Measurements from ENCODE around the gene RAB40C. TPM values are rescaled to one million over a fixed set of nuclear protein-coding genes. Genes with fewer than 3 reads are reported as not detected.

The RAB40C gene
- total and polyA plus RNA-seq, 9 of the 15 experiments (the other 6 are each of a cell fraction or from before 2014, with no cell fraction given), result 0.17 to 23.4 (median 8.7) TPM

DNA sequence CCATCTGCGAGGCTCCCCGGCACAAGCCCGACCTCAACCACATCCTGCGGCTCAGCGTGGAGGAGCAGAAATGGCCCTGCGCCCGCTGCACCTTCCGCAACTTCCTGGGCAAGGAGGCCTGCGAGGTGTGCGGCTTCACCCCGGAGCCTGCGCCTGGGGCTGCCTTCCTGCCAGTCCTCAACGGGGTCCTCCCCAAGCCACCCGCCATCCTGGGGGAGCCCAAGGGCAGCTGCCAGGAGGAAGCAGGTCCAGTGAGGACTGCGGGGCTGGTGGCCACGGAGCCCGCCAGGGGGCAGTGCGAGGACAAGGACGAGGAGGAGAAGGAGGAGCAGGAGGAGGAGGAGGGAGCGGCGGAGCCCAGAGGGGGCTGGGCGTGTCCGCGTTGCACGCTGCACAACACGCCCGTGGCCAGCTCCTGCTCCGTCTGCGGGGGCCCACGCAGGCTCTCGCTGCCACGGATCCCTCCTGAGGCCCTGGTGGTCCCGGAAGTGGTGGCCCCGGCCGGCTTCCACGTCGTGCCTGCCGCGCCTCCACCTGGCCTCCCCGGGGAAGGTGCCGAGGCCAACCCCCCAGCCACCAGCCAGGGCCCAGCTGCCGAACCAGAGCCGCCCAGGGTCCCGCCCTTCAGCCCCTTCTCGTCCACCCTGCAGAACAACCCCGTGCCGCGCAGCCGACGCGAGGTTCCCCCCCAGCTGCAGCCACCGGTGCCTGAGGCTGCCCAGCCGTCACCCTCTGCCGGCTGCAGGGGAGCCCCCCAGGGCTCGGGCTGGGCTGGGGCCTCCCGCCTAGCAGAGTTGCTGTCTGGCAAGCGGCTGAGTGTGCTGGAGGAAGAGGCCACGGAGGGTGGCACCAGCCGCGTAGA is 42.7 kb upstream of the RAB40C start (continued):
- TF ChIP-seq CCNT2 (IDR thresholded peaks at IDR 0.05; ENCODE audit: borderline replicate concordance, extremely low read depth, insufficient read length, low read depth, low read length) (peak; percentile 30), FIP1L1 (IDR thresholded peaks at IDR 0.05; ENCODE audit: low read depth, low read length, poor library complexity, severe bottlenecking) (peak; percentile 42), SMAD4 (CRISPR knock-in tag; conservative IDR thresholded peaks at IDR 0.05) (no peak), POLR2G (IDR thresholded peaks at IDR 0.05; ENCODE audit: low read depth, low read length) (no peak; the same call in 1 of the 2 replicates), ELF1 (tag; IDR thresholded peaks at IDR 0.05) (no peak), ZNF695 (CRISPR knock-in tag; IDR thresholded peaks at IDR 0.05) (no peak), KAT8 (IDR thresholded peaks at IDR 0.05; ENCODE audit: low read depth) (no peak), CEBPB (tag; IDR thresholded peaks at IDR 0.05) (no peak), TRIM24 (IDR thresholded peaks at IDR 0.05) (no peak), ZNF507 (tag; conservative IDR thresholded peaks at IDR 0.05) (no peak), SPI1 (IDR thresholded peaks at IDR 0.05; ENCODE audit: borderline replicate concordance, low read depth, low read length) (no peak), CXXC5 (CRISPR knock-in tag; IDR thresholded peaks at IDR 0.05) (no peak), DIDO1 (tag; IDR thresholded peaks at IDR 0.05; ENCODE audit: low read depth) (no peak), VEZF1 (CRISPR knock-in tag; IDR thresholded peaks at IDR 0.05) (peak; percentile 69), ZNF644 (tag; IDR thresholded peaks at IDR 0.05; ENCODE audit: low read depth) (no peak)
- TF ChIP-seq, protein P1, sequence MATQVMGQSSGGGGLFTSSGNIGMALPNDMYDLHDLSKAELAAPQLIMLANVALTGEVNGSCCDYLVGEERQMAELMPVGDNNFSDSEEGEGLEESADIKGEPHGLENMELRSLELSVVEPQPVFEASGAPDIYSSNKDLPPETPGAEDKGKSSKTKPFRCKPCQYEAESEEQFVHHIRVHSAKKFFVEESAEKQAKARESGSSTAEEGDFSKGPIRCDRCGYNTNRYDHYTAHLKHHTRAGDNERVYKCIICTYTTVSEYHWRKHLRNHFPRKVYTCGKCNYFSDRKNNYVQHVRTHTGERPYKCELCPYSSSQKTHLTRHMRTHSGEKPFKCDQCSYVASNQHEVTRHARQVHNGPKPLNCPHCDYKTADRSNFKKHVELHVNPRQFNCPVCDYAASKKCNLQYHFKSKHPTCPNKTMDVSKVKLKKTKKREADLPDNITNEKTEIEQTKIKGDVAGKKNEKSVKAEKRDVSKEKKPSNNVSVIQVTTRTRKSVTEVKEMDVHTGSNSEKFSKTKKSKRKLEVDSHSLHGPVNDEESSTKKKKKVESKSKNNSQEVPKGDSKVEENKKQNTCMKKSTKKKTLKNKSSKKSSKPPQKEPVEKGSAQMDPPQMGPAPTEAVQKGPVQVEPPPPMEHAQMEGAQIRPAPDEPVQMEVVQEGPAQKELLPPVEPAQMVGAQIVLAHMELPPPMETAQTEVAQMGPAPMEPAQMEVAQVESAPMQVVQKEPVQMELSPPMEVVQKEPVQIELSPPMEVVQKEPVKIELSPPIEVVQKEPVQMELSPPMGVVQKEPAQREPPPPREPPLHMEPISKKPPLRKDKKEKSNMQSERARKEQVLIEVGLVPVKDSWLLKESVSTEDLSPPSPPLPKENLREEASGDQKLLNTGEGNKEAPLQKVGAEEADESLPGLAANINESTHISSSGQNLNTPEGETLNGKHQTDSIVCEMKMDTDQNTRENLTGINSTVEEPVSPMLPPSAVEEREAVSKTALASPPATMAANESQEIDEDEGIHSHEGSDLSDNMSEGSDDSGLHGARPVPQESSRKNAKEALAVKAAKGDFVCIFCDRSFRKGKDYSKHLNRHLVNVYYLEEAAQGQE (IDR thresholded peaks at IDR 0.05; ENCODE audit: borderline replicate concordance), result peak; percentile 52; the same call in 1 of the 2 replicates
- TF ChIP-seq, protein P1 (CRISPR knock-in tag; IDR thresholded peaks at IDR 0.05; ENCODE audit: low read depth), result no peak
